ENCODE data around the gene ZDHHC21.

Gene ZDHHC21

DNA sequence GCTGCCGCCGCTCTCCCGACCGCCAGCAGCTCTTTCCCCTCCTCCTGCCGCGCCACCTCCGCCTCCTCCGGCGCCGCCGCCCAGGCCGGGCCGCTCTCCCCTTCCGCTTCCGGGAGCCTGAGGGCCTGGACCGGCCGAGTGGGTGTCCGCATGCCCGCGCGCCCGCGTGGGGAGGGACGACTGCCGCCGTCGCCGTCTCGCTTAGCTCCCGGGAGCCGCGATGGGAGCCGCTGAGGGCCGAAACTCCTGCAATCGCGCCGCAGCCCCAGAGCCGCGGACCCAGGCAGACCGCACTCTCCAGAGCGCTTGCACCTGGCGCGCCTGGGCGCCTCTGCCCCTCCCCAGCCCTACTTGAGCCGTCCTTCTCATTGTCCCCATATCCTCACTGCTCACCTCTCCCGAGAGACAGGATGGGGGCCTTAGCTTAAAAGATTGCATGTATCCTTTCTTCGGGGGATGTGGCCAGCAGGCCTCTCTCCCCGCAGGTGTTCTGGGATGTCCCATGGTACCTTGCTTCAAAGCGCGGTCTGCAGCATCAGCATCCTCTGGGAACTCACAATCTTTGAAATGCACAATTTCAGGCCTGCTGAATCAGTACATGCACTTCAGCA is at the start of gene ZDHHC21:
Gene ZDHHC21, minus strand, starts transcription at position 182 of the 611 bp plus-strand sequence. CDS start 19,092 bp downstream, outside the sequence.
- DNase-seq = peak in 52 of 56 donors; percentile 8 to 80 (median 58)

GRCh38 chr9:14741369-14741768 is 48.1 kb upstream of the ZDHHC21 start:
- DNase-seq = no peak

GRCh38 chr9:14733133-14733532 is 39.9 kb upstream of the ZDHHC21 start:
- no peak for DNase-seq

DNA sequence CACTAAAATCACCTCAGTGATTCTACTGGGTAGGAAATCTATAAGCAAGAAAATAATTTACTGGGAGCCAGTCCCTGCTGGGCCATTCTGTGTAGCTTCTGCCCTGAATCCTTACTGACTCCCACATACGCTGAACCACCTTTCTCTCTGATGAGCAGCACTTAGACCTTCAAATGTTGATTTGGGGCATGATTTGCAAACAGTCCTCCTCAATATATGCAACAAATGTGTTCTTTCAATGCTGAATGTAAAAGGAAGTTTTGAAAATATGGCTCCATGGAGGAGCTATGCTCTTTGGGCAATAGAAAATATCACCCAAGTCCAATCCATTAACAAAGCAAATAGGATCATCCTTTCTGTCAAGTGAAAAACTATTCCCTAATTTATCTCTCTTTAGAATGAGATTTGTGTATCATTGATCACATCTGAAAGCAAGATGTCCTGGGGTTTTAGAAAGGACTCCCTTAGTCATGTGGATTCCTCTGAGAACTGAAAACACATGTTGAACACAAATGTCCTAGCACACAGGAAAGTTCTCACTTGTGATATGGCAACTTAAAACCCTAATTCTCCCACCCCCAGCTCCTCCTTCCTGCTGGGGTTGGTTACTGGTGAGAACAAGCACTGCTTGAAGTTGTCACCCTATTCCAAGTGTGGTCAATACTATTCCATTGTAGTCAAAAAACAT is 38.2 kb upstream of the ZDHHC21 start:
- no peak for DNase-seq

- DNase-seq = no peak
Measured at GRCh38 chr9:14730461-14730898, 37.2 kb upstream of the ZDHHC21 start.

- no peak for DNase-seq
Measured at GRCh38 chr9:14723301-14723700, 30.1 kb upstream of the ZDHHC21 start.

DNA sequence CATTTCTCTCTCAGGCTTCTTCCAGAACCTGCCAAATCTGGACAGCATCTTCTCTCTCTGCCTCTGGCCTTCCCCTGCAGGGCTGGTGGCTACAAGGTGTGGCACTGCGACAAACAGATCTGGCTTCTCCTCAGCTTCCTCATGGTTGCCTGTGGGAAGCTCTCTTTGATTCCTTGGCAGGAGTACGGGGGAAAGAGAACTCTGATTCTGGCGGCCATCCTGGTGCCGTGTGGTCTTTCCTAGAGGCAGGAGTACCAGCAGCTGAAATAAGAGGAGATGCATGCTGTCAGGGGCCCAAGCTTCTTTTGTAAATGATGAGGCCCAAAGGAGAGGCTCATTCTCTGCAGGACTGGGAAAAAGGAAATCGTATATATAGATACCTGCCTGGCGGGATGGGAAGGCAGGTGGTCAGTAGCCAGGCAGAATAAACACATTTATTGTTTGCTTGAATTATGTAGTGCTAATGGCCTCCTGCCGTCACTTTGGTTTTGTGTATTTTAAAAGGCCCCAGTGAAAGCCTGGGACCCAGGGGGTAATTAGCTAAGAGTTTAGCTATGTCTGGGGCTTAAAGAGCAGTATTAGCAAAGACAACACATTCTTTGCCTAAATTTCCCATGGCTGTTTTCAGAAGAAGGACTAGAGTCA is 29.3 kb upstream of the ZDHHC21 start, which contains the start of gene CER1:
Gene CER1, minus strand, starts transcription at position 343 of the 645 bp plus-strand sequence. Its CDS starts 61 bp downstream, at position 282.
- no peak for DNase-seq

- no peak for DNase-seq
Measured at GRCh38 chr9:14719231-14719923, 26.1 kb upstream of the ZDHHC21 start.

DNA sequence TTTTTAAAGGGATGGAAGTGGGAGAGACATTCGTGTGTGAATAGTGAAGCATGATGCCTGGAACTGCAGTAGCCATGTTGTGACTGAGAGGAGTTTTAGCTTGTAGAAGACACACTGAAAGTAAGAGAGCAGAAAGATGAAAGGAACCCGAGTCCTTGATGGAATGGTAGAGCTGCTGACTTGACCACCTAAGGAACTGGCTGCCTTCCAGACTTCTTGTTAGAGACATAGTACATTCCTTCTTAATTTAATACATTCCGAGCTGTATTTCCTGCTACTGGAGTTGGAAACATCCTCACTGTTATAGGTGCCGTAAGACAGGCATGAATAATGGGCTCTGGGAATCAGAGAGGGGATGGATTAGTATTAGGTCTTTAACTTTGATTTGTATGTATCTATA is 21.9 kb upstream of the ZDHHC21 start:
- DNase-seq = no peak

GRCh38 chr9:14713187-14713767 is 20.0 kb upstream of the ZDHHC21 start:
- DNase-seq = no peak

- no peak for DNase-seq
Measured at GRCh38 chr9:14710804-14711203, 17.6 kb upstream of the ZDHHC21 start.

GRCh38 chr9:14706530-14707140 is 13.4 kb upstream of the ZDHHC21 start:
- no peak for DNase-seq

- DNase-seq = no peak
Measured at GRCh38 chr9:14705079-14705478, 11.8 kb upstream of the ZDHHC21 start.

DNA sequence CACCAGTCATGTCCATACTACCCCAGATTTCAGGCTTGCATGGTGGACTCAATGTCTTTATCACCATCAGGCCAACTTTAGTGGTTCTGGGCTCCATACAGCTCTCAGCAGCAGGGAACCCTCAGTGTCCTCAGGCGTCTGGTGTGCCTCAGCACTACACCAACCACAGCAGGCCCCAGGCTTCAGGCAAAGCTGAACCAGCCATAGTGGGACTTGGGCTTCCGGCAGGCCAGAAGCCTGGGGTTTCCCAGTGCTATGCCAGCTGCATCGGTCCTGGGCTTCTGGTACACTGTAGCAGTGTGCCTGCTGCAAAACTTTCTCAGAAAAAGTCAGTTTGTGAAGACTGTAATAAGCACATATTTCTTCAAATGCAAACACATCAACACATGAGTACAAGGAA is 11.0 kb upstream of the ZDHHC21 start:
- DNase-seq = no peak

DNA sequence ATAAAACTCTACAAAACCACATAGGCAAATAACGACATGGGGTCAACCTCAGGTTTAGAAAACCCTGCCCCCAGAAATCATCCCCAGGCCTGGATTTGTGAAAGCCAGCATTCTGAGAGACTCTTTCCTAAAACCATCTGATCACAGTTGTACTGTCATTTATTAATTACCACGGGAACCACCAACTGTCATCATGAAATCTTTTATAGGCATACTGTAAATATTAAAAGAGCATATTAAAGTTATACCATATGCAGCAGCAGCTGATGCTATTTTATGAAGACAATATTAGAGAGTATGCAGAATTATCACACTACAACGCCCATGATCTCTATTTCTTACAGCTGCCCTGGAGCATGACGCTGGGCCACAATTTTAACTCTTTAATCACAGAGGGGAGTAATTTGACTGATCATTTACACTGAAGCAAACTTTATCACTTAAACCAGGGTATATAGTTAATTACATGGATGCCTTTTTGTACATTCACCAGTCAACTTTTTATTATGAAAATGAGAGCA is 9.0 kb upstream of the ZDHHC21 start:
- no peak for DNase-seq

DNA sequence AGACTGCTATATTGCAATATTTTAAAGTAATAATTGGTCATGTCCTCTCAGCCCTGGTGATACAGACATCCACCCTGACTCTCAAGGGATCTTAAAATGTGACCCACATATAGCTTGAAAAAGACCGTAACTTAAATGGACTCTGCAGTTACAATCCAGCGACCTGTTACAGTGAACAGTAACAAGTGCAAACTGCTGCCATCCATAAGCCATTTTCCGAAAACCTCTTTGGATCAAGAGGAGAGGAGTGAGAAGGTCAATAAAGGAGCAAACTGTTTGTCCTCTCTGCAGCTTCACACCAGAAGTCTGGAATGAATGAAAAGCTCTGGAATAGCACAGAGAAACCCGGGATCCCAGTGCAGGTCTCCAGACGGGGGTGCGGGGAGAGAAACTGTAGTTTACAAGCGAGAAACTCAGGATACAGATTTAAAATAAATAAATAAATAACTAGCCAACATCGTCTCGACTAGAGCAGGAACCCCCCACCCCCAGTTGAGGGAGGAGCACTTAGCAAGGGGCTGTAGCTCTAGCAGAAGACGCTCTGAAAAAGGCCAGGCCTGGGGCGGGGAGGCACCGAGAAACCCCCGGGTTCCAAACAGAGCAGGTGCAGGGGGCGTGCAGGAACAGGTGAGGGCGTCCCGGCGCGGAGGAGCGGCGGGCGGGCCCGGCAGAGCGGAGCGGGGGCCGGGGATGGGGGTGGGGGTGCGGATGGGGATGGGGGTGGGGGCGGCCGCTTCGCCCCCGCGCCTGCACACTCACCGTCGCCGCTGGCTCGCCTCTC is 572 bp downstream of the ZDHHC21 start:
- peak in 33 of 56 donors; percentile 1 to 62 (median 25) for DNase-seq

DNA sequence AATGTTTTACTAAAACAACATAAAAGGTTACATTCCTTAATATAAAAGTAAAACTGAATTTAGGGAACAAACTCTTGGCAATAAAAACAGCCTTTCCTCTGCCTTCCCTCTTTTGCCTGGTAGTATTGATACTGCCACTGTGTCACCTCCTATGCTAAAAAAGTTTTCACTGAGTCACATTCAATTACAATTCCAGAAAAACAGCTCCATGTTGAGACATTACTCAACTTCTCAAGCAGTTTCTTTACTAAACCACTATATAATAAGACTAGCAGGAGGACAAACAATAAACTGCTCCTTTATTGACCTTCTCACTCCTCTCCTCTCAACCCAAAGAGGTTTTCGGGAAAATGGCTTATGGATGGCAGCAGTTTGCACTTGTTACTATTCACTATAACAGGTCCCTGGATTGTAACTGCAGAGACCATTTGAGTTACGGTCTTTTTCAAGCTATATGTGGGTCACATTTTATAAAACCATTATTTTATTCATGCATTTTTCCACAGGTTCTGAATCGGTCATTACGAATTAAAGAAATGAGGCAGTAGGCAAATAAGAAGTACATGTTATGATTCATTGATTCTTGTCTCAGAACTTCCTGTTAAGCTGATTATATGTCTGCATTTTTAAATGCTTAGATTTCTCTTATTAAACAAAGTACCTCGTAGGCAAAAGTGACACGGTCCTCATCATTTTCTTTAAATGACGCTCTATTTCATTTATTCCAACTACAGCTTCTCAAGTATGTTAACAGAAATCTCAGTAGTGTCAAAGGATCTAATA is 2.1 kb downstream of the ZDHHC21 start:
- DNase-seq = no peak

DNA sequence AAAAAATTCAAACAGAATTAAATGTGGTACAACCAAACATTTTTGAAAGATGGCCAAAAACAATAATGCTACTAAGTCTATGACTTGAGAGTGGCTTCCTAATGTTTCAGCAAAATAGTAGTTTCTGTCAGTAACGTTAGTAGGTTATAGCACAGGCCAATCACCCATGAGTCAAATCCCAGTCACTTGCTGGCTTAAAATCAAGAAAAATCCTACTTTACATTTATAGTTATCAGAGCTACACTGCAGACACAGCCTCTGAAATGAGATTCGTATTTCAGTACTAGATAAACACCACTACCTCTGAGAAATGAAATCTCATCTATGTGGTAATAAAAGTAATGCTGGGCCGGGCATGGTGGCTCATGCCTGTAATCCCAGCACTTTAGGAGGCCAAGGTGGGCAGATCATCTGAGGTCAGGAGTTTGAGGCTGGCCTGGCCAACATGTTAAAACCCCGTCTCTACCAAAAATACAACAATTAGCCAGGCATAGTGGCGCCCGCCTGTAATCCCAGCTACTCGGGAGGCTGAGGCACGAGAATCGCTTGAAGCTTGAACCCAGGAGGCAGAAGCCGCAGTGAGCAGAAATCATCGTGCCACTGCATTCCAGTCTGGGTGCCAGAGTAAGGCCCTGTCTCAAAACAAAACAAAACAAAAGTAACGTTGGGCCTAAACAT is 6.1 kb downstream of the ZDHHC21 start:
- DNase-seq = no peak

Data from amygdala (tissue), 56 donors.